ENCODE results near the gene TSPAN9.

GRCh38 chr12:3030821-3031429, 46.3 kb upstream of the TSPAN9 start:
- no peak for TF ChIP-seq EZH2 (IDR thresholded peaks at IDR 0.05)
- no peak for TF ChIP-seq POLR2AphosphoS5 (IDR thresholded peaks at IDR 0.05; ENCODE audit: borderline replicate concordance, low read depth, low read length)

Data from SK-N-MC (cell line).